PC-9 (cell line): ENCODE results near the gene SMAD1.

Experiments used
- EZH2 ChIP-seq: fragments of 200-600 bp; sonication (generic); IDR thresholded peaks from 2 replicates; pipeline ENCODE4 v1.8.0; 2017; ENCODE audit warnings: antibody characterized with exemption, low read depth
- TF ChIP-seq, protein P1 (sequence below): fragments of 200-600 bp; sonication (generic); conservative IDR thresholded peaks from 2 replicates; pipeline ENCODE4 v1.6.1; 2017; ENCODE audit warnings: mixed run types, antibody characterized with exemption, mild to moderate bottlenecking, moderate library complexity

DNA sequence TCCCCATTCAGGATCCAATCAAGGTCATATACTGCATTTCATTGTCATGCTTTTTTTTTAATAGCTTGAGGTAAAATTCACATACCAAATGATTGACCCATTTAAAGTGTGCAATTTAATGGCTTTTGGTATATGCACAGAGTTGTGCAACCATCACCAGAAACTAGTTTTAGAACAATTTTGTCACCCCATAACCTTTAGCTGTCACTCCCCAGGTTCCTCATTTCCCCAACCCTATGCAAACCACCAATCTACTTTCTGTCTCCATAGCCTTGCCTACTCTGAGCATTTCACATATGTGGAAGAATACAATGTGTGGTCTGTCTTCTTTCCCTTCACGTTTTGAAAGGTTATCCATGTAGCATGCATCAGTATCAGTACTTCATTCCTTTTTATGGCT is 1.4 kb upstream of the SMAD1 start:
- TF ChIP-seq, protein P1, sequence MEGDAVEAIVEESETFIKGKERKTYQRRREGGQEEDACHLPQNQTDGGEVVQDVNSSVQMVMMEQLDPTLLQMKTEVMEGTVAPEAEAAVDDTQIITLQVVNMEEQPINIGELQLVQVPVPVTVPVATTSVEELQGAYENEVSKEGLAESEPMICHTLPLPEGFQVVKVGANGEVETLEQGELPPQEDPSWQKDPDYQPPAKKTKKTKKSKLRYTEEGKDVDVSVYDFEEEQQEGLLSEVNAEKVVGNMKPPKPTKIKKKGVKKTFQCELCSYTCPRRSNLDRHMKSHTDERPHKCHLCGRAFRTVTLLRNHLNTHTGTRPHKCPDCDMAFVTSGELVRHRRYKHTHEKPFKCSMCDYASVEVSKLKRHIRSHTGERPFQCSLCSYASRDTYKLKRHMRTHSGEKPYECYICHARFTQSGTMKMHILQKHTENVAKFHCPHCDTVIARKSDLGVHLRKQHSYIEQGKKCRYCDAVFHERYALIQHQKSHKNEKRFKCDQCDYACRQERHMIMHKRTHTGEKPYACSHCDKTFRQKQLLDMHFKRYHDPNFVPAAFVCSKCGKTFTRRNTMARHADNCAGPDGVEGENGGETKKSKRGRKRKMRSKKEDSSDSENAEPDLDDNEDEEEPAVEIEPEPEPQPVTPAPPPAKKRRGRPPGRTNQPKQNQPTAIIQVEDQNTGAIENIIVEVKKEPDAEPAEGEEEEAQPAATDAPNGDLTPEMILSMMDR, result no peak
- TF ChIP-seq EZH2, result no peak
